Purkinje cell (primary cell): Measurements from ENCODE around the gene PNLDC1. TPM values are rescaled to one million over a fixed set of nuclear protein-coding genes. Genes with fewer than 3 reads are reported as not detected.

ENCODE experiments used
- polyA plus RNA-seq: library from polyadenylated mRNA; unstranded; fragments of >200 nt; fragmentation: Nextera tagmentation; gene quantifications from 2 replicates; pipeline ENCODE4 v1.2.1, GENCODE V29; 2014

PNLDC1 gene
- polyA plus RNA-seq = 1.0 TPM in 1 of 2 replicates, not detected in the other

GRCh38 chr6:159800141-159800865 lies at the start of gene PNLDC1:
PNLDC1 (plus strand) TSS chr6:159800276; CDS start chr6:159800308, 32 bp downstream.

DNA sequence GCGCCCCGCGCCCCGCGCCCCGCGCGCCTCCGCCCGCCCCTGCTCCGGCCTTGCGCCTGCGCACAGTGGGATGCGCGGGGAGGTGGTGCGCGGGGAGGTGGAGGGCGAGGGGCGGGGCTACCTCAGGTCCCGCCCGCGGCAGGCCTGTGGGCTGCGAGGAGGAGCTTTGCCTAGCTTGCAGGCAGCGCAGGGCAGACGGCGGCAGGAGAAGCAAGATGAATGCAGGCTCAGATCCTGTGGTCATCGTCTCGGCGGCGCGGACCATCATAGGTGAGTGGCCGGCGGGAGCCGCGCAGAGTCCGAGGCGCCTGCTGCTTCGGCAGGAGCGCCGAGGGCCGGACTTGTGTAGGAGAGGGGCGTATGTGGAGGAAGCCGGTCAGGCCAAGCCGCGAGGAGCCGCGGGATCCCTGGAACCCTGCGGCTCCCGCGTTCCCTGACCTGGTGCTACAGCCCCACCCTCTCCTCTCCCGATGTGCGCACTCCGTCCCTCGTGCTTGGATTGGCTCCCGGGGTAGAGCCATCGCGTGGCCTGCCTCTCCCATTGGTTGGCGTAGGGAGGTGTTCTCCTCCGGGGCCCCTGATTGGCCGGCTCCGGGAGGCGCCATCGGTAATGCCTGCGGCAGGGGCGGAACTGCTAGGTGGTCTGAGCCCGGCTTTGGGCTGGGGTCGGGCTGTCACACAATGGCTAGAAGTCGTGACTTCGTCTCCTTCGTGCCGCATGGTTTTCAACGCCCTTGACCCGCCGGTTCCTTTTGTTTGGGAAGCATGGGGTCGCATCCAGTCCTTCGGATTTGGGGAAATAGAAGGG lies 38.0 kb upstream of the PNLDC1 start, which contains the start of gene ACAT2:
Gene ACAT2 (plus strand): TSS at position 173 of the 808 bp plus-strand sequence. CDS start 43 bp downstream, at position 216.

DNA sequence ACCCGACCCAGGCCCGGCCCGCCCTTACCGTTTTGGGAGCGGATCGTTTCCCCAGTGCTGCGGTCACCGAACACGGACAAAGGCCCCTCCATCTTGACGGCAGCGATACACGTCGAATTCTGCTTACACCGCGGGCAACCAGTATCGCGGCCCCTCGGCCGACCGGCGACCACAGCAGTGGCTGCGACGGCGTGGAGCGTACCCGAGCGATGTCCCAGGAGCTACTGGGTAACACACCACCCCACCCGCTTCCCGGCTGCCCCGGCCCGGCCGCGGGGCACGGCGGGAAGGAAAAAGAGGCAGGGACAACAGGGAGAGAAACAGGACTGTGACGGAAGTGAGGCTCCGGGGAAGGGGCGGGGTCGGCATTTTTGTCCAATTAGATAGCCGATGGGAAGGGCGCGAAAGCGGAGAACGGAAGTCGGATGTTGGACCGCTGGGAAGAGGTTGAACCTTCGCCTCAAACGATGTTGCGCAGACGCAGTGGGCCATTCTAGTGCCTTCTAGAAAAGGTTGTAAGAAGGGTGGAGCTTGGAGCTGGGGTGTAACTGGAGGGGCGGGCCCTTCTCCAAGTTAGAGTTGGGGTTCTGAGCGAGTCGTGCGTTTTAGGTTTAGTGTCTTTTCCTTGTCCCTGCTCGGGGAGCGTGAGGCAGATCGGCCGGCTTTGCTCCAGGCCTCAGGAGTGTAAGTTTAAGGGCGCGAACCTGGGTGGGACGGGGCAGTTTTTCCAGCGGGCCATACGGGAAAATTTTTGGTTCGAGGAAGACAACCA lies 10.5 kb upstream of the PNLDC1 start, which contains the start of gene TCP1:
Gene TCP1 (minus strand): TSS at position 226 of the 772 bp plus-strand sequence. CDS start 134 bp downstream, at position 92.

DNA sequence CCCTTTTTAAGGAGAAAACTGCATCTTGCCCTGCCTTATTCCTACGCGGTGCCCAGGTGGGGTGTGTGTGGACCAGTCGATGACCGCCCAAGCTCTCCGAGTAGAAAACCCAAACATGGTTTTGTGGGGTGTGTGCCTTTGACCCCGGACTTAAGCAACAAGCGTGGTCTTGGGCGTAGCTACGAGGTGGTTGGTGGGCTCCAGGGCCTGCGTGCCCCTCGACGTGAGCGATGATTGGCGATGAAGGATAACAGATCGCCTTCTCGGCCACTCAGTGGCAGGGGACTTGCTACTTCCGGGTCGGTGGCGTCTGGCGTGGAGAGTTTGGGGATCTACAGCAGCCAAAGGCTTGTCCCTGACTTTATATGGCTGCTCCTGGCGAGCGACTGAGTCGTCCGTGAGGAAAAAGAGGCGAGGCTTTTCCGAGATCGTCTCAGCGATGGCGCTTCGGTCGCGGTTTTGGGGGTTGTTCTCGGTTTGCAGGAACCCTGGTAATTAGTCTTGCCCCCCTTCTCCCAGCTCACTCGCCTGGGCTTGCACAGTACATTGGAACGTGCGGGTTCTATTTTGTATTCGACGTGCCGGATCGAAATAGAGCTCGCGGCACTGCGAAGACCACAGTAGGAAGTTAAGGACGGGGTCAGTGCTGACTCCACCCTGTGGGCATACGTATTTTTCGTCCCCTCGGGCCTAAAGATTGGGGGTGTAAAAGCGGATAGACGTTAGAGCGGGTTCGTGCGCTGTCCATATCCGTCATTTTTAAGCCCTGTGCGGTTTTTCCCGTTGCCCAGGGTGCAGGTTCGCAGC lies 9.7 kb upstream of the PNLDC1 start, which contains the start of gene MRPL18:
Gene MRPL18 (plus strand): TSS at position 319 of the 807 bp plus-strand sequence. CDS start 121 bp downstream, at position 440.

Other genes starting within 250 kb of the PNLDC1 start
- gene SOD2, start 107.0 kb upstream of the PNLDC1 start, polyA plus RNA-seq = 74.9 and 78.3 TPM in 2 replicates
- 94.5 and 101 TPM in 2 replicates for gene WTAP, start 72.8 kb upstream of the PNLDC1 start, polyA plus RNA-seq
- gene ACAT2, start 38.2 kb upstream of the PNLDC1 start, polyA plus RNA-seq = 15.8 and 55.5 TPM in 2 replicates
- 149 and 191 TPM in 2 replicates for gene TCP1, start 10.7 kb upstream of the PNLDC1 start, polyA plus RNA-seq
- 179 and 190 TPM in 2 replicates for gene MRPL18, start 9.8 kb upstream of the PNLDC1 start, polyA plus RNA-seq
- 0.44 TPM in 1 of 2 replicates, not detected in the other for gene MAS1, start 90.7 kb downstream of the PNLDC1 start, polyA plus RNA-seq
- gene IGF2R, start 168.8 kb downstream of the PNLDC1 start, polyA plus RNA-seq = 5.7 and 7.6 TPM in 2 replicates